PC-3 (cell line): ENCODE results near the gene FN3KRP.

ENCODE experiments used
- EZH2 ChIP-seq: fragments of 300-600 bp; sonication (generic); IDR thresholded peaks from one replicate; pipeline ENCODE4 v1.6.1; 2017; ENCODE audit warnings: antibody characterized with exemption, mild to moderate bottlenecking, low read length; ENCODE audit not compliant: unreplicated experiment
- EZH2phosphoT487 ChIP-seq: fragments of 300-600 bp; sonication (generic); IDR thresholded peaks from 2 replicates; pipeline ENCODE4 v1.6.1; 2018; ENCODE audit warnings: mild to moderate bottlenecking, antibody characterized with exemption, low read length, borderline replicate concordance
- TF ChIP-seq, protein P1 (sequence below): fragments of 300-600 bp; sonication (generic); conservative IDR thresholded peaks from 2 replicates; pipeline ENCODE4 v1.5.1; 2017; ENCODE audit warnings: antibody characterized with exemption, low read depth, mild to moderate bottlenecking, low read length

GRCh38 chr17:82751571-82752370 lies 35.3 kb downstream of the FN3KRP start, which contains the start of gene TBCD:
- TF ChIP-seq, protein P1, sequence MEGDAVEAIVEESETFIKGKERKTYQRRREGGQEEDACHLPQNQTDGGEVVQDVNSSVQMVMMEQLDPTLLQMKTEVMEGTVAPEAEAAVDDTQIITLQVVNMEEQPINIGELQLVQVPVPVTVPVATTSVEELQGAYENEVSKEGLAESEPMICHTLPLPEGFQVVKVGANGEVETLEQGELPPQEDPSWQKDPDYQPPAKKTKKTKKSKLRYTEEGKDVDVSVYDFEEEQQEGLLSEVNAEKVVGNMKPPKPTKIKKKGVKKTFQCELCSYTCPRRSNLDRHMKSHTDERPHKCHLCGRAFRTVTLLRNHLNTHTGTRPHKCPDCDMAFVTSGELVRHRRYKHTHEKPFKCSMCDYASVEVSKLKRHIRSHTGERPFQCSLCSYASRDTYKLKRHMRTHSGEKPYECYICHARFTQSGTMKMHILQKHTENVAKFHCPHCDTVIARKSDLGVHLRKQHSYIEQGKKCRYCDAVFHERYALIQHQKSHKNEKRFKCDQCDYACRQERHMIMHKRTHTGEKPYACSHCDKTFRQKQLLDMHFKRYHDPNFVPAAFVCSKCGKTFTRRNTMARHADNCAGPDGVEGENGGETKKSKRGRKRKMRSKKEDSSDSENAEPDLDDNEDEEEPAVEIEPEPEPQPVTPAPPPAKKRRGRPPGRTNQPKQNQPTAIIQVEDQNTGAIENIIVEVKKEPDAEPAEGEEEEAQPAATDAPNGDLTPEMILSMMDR, result no peak
- TF ChIP-seq EZH2 (no peak), EZH2phosphoT487 (no peak)
